Panc1 (cell line): Measurements from ENCODE around the gene HADH.

Experiments used
- CTCF ChIP-seq: fragments of 450-650 bp; IDR thresholded peaks from 2 replicates; pipeline ENCODE4 v1.5.1; 2017; ENCODE audit warnings: mild to moderate bottlenecking
- POLR2AphosphoS5 ChIP-seq: IDR thresholded peaks from 2 replicates; pipeline ENCODE4 v1.6.1; 2012; ENCODE audit warnings: mild to moderate bottlenecking, low read depth, low read length, moderate library complexity
- REST ChIP-seq, 2 experiments: IDR thresholded peaks; 2 replicates each; pipeline ENCODE4 v1.6.1; 2011 to 2012; ENCODE audit warnings: low read depth in 2 of 2, control low read depth in 1 of 2, low read length in 1 of 2, mild to moderate bottlenecking in 1 of 2, moderate library complexity in 1 of 2; ENCODE audit not compliant: insufficient read depth in 1 of 2

- TF ChIP-seq POLR2AphosphoS5 (no peak), CTCF (no peak), REST (IDR thresholded peaks at IDR 0.05; ENCODE audit: insufficient read depth in 1 of 2, low read depth in 2 of 2, low read length in 1 of 2) (no peak)
These were observed 39.5 kb downstream of the HADH start for GRCh38 chr4:108029016-108029720.
